Lung (tissue), 12 donors: ENCODE results near the gene EFNA1. TPM values are rescaled to one million over a fixed set of nuclear protein-coding genes. Genes with fewer than 3 reads are reported as not detected.
A peak's percentile ranks its signal among the peaks of the same experiment; 100 is the strongest.

Experiments
- ATAC-seq: fragments of 200-7000 bp; cut with Tn5 transposase; one replicate; pipeline ENCODE4 v1.9.1; 2020; ENCODE audit warnings: moderate number of reproducible peaks; ENCODE audit not compliant: insufficient read depth, low FRiP score
- DNase-seq, 3 donors: peaks; one replicate each; pipeline ENCODE4 v3.0.0-alpha.2; 2013 to 2017
- H3K27ac ChIP-seq, 2 donors: one replicate each; pipeline ENCODE4 v1.5.1; 2013; ENCODE audit warnings: mild to moderate bottlenecking in 2 of 2, moderate library complexity in 2 of 2, control low read depth in 1 of 2, inconsistent platforms in 1 of 2, low read depth in 1 of 2, low read length in 1 of 2
- H3K27me3 ChIP-seq, 3 donors: one replicate each; pipeline ENCODE4 v1.5.1; 2013; ENCODE audit warnings: low read length in 2 of 3; ENCODE audit not compliant: control insufficient read depth in 3 of 3, insufficient read depth in 3 of 3
- H3K36me3 ChIP-seq, 4 donors: one replicate each; pipeline ENCODE4 v1.5.1; 2013; ENCODE audit warnings: low read length in 4 of 4, mild to moderate bottlenecking in 1 of 4, moderate library complexity in 1 of 4; ENCODE audit not compliant: control insufficient read depth in 4 of 4, insufficient read depth in 4 of 4
- H3K4me1 ChIP-seq, 5 donors: one replicate each; pipeline ENCODE4 v1.5.1; 2013; ENCODE audit warnings: low read length in 5 of 5, mild to moderate bottlenecking in 2 of 5, moderate library complexity in 1 of 5; ENCODE audit not compliant: control insufficient read depth in 5 of 5, insufficient read depth in 5 of 5
- H3K4me3 ChIP-seq: one replicate; pipeline ENCODE4 v1.5.1; 2013; ENCODE audit warnings: mild to moderate bottlenecking, control low read depth, moderate library complexity
- H3K9ac ChIP-seq, 2 donors: one replicate each; pipeline ENCODE4 v1.5.1; 2013; ENCODE audit warnings: low read length in 2 of 2, control low read depth in 1 of 2; ENCODE audit not compliant: insufficient read depth in 1 of 2
- H3K9me3 ChIP-seq, 4 donors: one replicate each; pipeline ENCODE4 v1.5.1; 2013; ENCODE audit warnings: low read length in 3 of 4, mild to moderate bottlenecking in 1 of 4, moderate library complexity in 1 of 4; ENCODE audit not compliant: control insufficient read depth in 4 of 4, insufficient read depth in 3 of 4
- WGBS, 2 donors: extraction: QIAGEN DNeasy Blood & Tissue Kit; methylation state at CpG; one replicate each; pipeline ENCODE4 v1.1.7; 2013; 5-methylcytosine and 5-hydroxymethylcytosine counted together
- polyA plus RNA-seq, 2 donors: library from polyadenylated mRNA; stranded (reverse); fragments of 200-250 nt; gene quantifications; one replicate each; pipeline ENCODE4 v1.2.1, GENCODE V29; 2013
- total RNA-seq, 2 donors: library from RNA; depleted of rRNA in 1 of 2; stranded (reverse); fragments of >200 nt in 1 of 2; gene quantifications; one replicate each; pipeline ENCODE4 v1.2.1, GENCODE V29; 2014 to 2021
- TF ChIP-seq, protein P1 (sequence below): IDR thresholded peaks from 2 replicates; pipeline ENCODE4 v1.5.1; 2012; ENCODE audit warnings: mild to moderate bottlenecking; ENCODE audit errors: control extremely low read depth, extremely low read depth
- donor health status: control.
- donor health status: control.
- donor health status: Bipolar disorder and iron deficiency.
- donor health status: healthy.
- donor health status: DM: yes; HTN: yes; CAD: no.

The EFNA1 gene
- total and polyA plus RNA-seq, 4 donors: 111 to 202 (median 168) TPM

- Histone ChIP-seq H3K27me3 (no peaks in the 10 kb centered on the region), H3K4me3 (no peak overlapping the region), H3K36me3 (peaks cover 2 to 21% (median 13%) of the 10 kb centered on the region in 4 donors), H3K9ac (peak overlapping the region in 1 of 2 donors; percentile 51), H3K9me3 (no peaks in the 10 kb centered on the region), H3K4me1 (peaks cover 0 to 30% (median 6%) of the 10 kb centered on the region in 5 donors), H3K27ac (peak overlapping the region; percentile 38 to 57)
- TF ChIP-seq, protein P1, sequence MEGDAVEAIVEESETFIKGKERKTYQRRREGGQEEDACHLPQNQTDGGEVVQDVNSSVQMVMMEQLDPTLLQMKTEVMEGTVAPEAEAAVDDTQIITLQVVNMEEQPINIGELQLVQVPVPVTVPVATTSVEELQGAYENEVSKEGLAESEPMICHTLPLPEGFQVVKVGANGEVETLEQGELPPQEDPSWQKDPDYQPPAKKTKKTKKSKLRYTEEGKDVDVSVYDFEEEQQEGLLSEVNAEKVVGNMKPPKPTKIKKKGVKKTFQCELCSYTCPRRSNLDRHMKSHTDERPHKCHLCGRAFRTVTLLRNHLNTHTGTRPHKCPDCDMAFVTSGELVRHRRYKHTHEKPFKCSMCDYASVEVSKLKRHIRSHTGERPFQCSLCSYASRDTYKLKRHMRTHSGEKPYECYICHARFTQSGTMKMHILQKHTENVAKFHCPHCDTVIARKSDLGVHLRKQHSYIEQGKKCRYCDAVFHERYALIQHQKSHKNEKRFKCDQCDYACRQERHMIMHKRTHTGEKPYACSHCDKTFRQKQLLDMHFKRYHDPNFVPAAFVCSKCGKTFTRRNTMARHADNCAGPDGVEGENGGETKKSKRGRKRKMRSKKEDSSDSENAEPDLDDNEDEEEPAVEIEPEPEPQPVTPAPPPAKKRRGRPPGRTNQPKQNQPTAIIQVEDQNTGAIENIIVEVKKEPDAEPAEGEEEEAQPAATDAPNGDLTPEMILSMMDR: no peak
- DNase-seq (no peak), ATAC-seq (no peak)
- 23 to 34% methylated on average over 6 of the region's 6 CpGs for whole genome bisulfite sequencing, 2 donors
Observed at GRCh38 chr1:155136748-155137147, 9.1 kb downstream of the EFNA1 start.

DNA sequence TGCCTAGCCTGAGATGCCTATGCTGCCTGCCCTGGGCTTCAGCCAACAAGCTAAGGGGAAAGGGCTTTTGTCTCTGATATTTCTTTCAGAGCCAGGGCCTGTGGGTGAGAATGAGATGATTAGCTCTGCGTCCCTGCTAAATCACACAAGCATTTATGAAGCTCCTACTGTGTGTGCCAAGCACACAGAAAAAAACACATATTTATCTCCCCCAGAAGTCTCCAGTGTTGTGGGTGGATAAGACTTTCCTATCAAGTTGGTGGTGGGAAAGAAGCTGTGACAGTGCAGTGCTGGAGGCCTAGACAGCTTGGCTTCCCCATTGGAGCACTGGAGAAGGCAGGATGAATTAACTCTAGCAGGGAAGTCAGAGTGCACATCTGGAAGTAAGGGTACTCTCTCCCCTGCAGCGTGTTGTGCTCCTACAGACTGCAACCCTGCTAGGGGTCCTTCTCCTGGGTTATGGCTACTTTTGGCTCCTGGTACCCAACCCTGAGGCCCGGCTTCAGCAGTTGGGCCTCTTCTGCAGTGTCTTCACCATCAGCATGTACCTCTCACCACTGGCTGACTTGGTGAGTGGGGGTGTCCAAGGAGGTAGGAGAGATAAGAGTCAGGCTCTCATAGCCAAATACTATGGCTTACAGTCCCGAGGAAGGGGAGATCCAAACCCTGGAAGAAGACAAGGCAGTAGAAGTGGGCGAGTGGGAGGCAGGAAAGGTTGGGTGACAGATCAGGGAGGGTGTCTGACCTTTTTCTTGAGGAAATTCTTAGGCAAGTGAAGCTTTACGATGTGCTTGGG, 9.7 kb downstream of the EFNA1 start:
- H3K4me3 ChIP-seq: no peak overlapping the region
- H3K27me3 ChIP-seq: no peaks in the 10 kb centered on the region
- peaks cover 2 to 19% (median 13%) of the 10 kb centered on the region in 4 donors for H3K36me3 ChIP-seq
- no peaks in the 10 kb centered on the region for H3K9me3 ChIP-seq
- WGBS, 2 donors: 86 to 87% methylated on average over 6 of the region's 6 CpGs
- peak overlapping the region in 1 of 2 donors; percentile 51 for H3K9ac ChIP-seq
- TF ChIP-seq, protein P1: no peak
- H3K27ac ChIP-seq: peak overlapping the region; percentile 38 to 57
- no peak for DNase-seq
- no peak for ATAC-seq
- peaks cover 0 to 30% (median 6%) of the 10 kb centered on the region in 5 donors for H3K4me1 ChIP-seq

GRCh38 chr1:155139895-155140629, 12.4 kb downstream of the EFNA1 start, which contains the start of gene DPM3:
Gene DPM3 (minus strand): TSS chr1:155140531. CDS start chr1:155140240, 291 bp downstream.
- DNase-seq (peak; percentile 87 to 90 (median 88)), ATAC-seq (peak; percentile 65)
- no peaks in the 10 kb centered on the region for H3K9me3 ChIP-seq
- H3K27ac ChIP-seq: peak within 1 kb of the TSS; percentile 84 to 96
- H3K4me1 ChIP-seq: peaks cover 0 to 19% (median under 1%) of the 10 kb centered on the region in 5 donors
- peak within 1 kb of the TSS in 1 of 2 donors; percentile 83 for H3K9ac ChIP-seq
- TF ChIP-seq, protein P1: no peak
- 0 to 1% methylated on average over 42 of the region's 42 CpGs for WGBS, 2 donors
- H3K27me3 ChIP-seq: no peaks in the 10 kb centered on the region
- H3K4me3 ChIP-seq: peak within 1 kb of the TSS; percentile 61
- peaks cover 0 to 7% (median 4%) of the 10 kb centered on the region in 4 donors for H3K36me3 ChIP-seq
